NCI-H82 treated with DMSO at 0.1 percent for 48 hours (cell line): Measurements from ENCODE around the gene TMBIM1.

Experiments used
- DNase-seq: peaks from one replicate; lab custom pipeline; 2025; ENCODE audit not compliant: unreplicated experiment; lab: John Stamatoyannopoulos, UW

The TMBIM1 gene

GRCh38 chr2:218259099-218259961 is 33.0 kb downstream of the TMBIM1 start:
- DNase-seq = no peak

DNA sequence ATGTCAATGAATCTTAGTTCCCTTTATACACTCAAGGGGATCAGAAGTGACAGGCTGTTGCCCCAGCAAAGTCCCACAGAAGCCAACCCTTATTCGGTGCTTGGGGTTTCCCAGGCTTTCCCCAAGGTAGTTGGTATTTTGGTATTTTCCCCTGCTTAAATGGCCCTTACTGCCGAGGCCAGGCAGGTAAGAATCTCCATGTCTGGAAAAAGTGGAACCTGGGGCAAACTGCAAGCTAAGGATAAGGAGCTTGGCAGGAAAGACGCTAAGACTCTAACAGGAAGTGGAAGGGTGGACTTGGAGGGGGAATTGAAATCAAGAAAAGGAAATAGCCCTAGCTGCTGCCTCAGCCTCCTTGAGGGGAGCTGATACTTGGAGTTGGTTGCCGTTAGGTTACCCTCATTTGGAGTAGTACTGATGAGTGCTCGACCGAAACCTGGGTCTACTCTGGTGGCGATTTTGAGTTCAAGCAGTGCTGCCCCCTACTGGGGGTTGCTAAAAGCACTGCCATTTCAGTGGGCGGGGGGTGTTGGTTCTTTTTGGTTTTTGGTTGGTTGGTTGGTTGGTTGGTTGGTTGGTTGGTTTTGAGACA is 34.8 kb downstream of the TMBIM1 start:
- DNase-seq = no peak

DNA sequence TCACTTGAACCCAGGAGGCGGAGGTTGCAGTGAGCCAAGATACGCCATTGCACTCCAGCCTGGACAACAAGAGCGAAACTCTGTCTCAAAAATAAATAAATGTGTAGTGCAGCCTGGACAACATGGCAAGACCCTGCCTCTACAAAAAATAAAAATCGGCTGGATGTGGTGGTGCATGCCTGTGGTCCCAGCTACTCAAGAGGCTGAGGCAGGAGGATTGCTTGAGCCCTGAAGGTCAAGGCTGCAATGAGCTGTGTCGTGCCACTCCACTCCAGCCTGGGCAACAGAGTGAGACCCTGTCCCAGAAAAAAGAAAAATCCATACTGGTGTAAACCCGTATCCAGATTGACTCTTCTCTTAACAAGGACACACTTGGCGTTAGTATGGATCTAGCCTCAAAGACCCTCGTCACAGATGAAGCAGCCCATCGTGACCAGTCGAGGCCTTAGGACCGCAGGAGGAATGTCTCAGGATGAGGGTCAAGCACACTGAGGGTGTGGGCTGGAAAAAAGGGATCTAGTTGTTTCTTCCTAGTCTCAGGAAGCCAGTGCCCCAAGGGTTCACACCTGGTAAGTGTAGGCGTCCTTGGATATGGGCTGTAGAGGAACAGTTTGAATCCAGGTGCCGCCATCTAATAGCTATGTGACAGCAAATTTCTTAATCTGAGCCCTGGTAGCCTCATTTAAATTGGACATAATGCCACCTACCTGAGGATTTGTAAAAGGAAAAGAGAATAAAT is 35.5 kb downstream of the TMBIM1 start:
- no peak for DNase-seq

- DNase-seq = no peak
Observed at GRCh38 chr2:218255446-218255845, 36.9 kb downstream of the TMBIM1 start.

GRCh38 chr2:218253232-218253625 is 39.1 kb downstream of the TMBIM1 start:
- no peak for DNase-seq

DNA sequence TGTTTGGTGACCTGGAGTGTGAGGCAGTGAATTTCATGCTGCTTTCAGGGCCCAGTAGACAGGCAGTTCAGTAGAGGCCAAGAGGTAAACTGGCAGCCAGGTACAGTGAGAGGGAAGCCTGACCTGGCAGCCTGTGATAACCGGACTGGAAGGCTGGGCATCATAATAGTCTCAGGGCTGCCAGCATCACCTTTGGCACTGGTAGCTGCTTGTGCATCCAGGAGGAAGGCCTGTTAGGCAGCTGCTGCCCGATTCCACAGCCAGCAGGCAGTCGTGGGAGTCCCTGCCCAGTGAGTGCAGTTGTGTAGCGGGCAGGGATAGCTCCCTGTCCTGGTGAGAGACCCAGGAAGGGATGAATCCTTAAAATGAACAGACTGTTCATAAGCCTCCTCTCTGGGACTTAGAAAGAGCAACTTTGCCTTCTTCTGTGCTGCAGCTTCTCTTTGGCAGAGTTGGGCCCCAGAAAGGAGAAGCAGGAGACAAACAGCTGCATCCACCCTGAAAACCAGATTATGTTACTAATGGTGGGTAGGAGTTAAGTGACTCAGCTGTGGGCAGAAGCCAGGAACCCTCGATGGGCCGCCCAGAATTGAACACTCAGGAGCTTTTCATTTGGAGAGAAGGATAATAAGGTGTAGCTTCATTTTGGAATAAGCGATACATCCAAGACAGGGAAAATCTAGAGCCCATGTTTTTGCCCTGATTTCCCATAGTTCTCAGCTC is 39.6 kb downstream of the TMBIM1 start:
- no peak for DNase-seq

DNA sequence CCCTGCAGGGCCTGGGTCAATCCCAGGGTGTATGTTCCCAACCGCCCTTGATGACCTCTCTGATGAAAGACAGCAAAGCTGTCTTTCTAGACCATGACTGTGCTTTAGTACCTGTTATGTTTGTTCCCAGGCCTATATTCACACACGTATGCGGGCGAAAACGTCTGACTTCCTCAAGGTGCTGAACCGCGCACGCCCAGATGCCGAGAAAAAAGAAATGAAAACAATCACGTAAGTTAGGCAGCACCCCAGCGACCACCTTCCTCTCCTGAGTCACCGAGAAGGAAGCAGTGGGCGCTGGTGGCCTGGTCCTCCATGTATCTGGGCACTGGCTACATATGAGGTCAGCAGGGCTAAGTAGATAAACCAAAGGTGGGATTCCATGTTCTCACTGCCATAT is 42.6 kb downstream of the TMBIM1 start:
- DNase-seq = no peak

DNA sequence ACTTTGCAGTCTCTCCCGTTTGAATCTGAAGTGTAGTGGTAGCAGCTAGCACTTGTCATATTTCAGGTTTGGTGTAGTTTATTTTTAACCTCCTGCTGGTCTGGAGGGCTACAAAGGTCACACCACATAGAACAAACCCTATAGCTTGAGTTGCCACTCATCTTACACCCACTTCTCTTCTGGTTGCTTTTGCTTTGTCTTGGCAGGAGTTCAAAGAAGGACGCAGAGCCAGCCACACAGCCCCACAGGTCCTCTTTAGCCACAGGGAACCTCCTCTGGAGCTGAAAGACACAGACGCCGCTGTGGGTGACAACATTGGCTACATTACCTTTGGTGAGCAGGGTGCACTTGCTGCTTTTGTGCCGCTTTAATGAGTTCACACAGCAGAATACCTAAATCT is 47.1 kb downstream of the TMBIM1 start:
- no peak for DNase-seq

GRCh38 chr2:218244665-218245064 is 47.6 kb downstream of the TMBIM1 start:
- no peak for DNase-seq

DNA sequence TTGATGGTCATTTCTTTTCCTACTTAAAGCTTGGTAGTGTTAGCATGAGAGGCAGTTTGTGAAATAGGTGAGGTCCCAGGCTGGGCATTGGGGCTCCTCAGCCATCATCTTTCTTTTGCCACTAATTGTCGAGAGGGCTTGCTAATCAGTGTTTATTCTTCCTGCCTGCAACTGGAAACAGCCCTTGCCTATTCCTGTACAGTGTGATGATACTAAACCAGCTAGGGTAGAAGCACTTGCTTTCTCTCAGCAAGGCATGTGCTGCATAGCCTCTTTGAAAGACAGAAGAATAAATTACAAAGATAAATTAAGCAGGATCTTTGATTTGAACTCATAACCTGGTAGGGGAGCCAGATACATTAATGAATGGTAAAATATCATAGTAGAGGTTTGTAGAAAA is 48.1 kb downstream of the TMBIM1 start:
- no peak for DNase-seq

GRCh38 chr2:218238887-218239286 is 53.4 kb downstream of the TMBIM1 start:
- no peak for DNase-seq

GRCh38 chr2:218236829-218237228 is 55.5 kb downstream of the TMBIM1 start:
- DNase-seq = no peak

GRCh38 chr2:218235017-218235416 is 57.3 kb downstream of the TMBIM1 start:
- no peak for DNase-seq

GRCh38 chr2:218234521-218234920 is 57.8 kb downstream of the TMBIM1 start:
- no peak for DNase-seq

GRCh38 chr2:218233543-218233942 is 58.8 kb downstream of the TMBIM1 start:
- no peak for DNase-seq

- no peak for DNase-seq
Observed at GRCh38 chr2:218230882-218231281, 61.4 kb downstream of the TMBIM1 start.

- DNase-seq = no peak
Observed at GRCh38 chr2:218229851-218230250, 62.5 kb downstream of the TMBIM1 start.

GRCh38 chr2:218229239-218229638 is 63.1 kb downstream of the TMBIM1 start:
- no peak for DNase-seq

DNA sequence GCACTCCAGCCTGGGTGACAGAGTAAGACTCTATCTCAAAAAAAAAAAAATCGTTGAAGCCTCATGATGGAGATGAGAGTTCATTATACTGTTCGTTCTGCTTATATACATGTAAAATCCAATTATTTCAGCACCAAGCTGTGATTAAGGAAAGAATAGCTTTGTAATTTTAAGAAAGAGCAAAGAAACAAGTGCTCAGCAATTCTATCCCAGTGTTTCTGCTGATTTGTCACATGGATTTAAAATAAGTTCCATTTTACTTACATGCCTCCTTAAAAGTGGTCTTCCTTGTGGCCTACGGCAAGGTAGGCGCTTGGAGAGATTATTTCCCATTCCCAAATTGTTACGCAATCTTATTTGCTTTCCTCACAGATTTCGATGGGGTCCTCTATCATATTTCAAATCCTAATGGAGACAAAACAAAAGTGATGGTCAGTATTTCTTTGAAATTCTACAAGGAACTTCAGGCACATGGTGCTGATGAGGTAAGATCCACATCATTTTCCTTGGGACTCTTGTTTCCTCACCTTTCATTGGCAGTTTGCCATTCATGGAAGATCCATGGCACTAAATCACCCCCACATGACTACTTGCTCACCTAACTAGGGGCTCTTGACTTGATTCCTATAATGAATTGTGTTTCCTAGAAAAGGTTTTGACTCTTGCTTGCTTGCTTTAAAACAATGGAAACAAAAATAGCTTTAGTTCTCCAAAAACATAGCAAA is 63.8 kb downstream of the TMBIM1 start:
- no peak for DNase-seq

DNA sequence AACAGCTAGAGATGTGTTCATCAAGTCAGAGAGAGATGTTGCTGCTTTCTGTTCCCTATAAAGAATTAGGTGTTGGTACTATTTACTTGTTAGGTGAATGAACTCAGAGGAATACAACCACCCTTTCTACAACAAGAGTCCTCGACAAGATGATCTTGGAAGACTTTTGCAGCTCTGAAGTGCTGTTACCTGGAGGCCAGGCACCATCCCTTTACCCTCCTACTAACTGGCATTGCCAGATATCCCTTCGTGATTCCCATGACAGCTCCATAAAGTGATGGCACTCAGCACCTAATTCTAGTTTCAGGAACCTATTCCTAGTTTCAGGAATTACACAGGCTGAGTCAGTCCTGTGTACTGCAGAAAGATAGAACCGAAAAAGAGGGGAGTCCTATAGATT is 65.4 kb downstream of the TMBIM1 start:
- no peak for DNase-seq
